B cell (primary cell): ENCODE results near the gene CHRM4. TPM values are rescaled to one million over a fixed set of nuclear protein-coding genes. Genes with fewer than 3 reads are reported as not detected.

Experiments
- ATAC-seq: fragments of 200-7000 bp; cut with Tn5 transposase; one replicate; pipeline ENCODE4 v1.10.0; 2021; ENCODE audit warnings: low read depth, mild to moderate bottlenecking, moderate number of reproducible peaks, moderate library complexity
- CTCF ChIA-PET: fragments of 350-600 bp; sonication (Branson Sonifier 250); formaldehyde crosslinking; loops from one replicate; lab custom pipeline; 2021; ENCODE audit warnings: antibody characterized with exemption, inconsistent platforms; lab: Charles Lee
- POLR2A ChIA-PET: fragments of 350-600 bp; sonication (Branson Sonifier 250); formaldehyde crosslinking; loops from one replicate; lab custom pipeline; 2021; ENCODE audit warnings: antibody characterized with exemption; lab: Charles Lee
- DNase-seq: peaks from one replicate; pipeline ENCODE4 v3.0.0; 2013
- H2AFZ ChIP-seq: 2 replicates; pipeline ENCODE4 v1.6.1; 2012; ENCODE audit warnings: mild to moderate bottlenecking, low read depth, low read length; ENCODE audit not compliant: insufficient read depth, poor library complexity, severe bottlenecking
- H3K27ac ChIP-seq, 2 donors: 1 replicate in 1 of 2; 2 replicates in 1 of 2; pipeline ENCODE4 v1.5.1; 2012 to 2013; ENCODE audit warnings: low read length in 2 of 2, mild to moderate bottlenecking in 2 of 2, moderate library complexity in 1 of 2
- H3K27me3 ChIP-seq, 4 experiments: fragments of 200-600 bp in 1 of 4; sonication (generic) in 1 of 4; replicated peaks in 1 of 4; 1 replicate in 2 of 4; 2 replicates in 2 of 4; pipeline versions ENCODE4 v1.6.1 to v1.7.0; 2013 to 2016; ENCODE audit warnings: low read length in 3 of 4, mild to moderate bottlenecking in 2 of 4, mixed read lengths in 1 of 4, moderate library complexity in 1 of 4; ENCODE audit not compliant: insufficient read depth in 4 of 4, control insufficient read depth in 3 of 4; ENCODE audit errors: control extremely low read depth in 1 of 4
- H3K36me3 ChIP-seq, 2 experiments: replicated peaks in 1 of 2; 1 replicate in 1 of 2; 2 replicates in 1 of 2; pipeline versions ENCODE4 v1.6.1 to v1.7.1; 2013; ENCODE audit warnings: low read length in 1 of 2; ENCODE audit not compliant: insufficient read depth in 2 of 2, control insufficient read depth in 1 of 2; ENCODE audit errors: control extremely low read depth in 1 of 2, extremely low read depth in 1 of 2
- H3K4me1 ChIP-seq, 2 donors: fragments of 200-600 bp in 1 of 2; sonication (generic) in 1 of 2; 1 replicate in 1 of 2; 2 replicates in 1 of 2; pipeline versions ENCODE4 v1.5.1 to v1.6.1; 2013 to 2017; ENCODE audit warnings: low read length in 2 of 2; ENCODE audit not compliant: control insufficient read depth in 2 of 2, insufficient read depth in 2 of 2
- H3K4me2 ChIP-seq: replicated peaks from 2 replicates; pipeline ENCODE3; 2012; ENCODE audit warnings: mild to moderate bottlenecking, low read depth, low read length; ENCODE audit not compliant: poor library complexity, severe bottlenecking
- H3K4me3 ChIP-seq, 5 experiments: fragments of 200-600 bp in 1 of 5; sonication (generic) in 1 of 5; 1 replicate in 3 of 5; 2 replicates in 2 of 5; pipeline versions ENCODE4 v1.5.1 to v1.7.0; 2011 to 2016; ENCODE audit warnings: low read length in 4 of 5, mild to moderate bottlenecking in 4 of 5, low read depth in 2 of 5, control low read depth in 1 of 5, moderate library complexity in 1 of 5; ENCODE audit not compliant: insufficient read depth in 1 of 5; ENCODE audit errors: control extremely low read depth in 1 of 5, extremely low read depth in 1 of 5
- H3K79me2 ChIP-seq: fragments of 200-600 bp; sonication (generic); one replicate; pipeline ENCODE4 v1.6.0; 2016; ENCODE audit warnings: low read length; ENCODE audit not compliant: control insufficient read depth, insufficient read depth
- H3K9ac ChIP-seq: fragments of 200-600 bp; sonication (generic); 2 replicates; pipeline ENCODE4 v1.6.1; 2017; ENCODE audit warnings: mild to moderate bottlenecking, low read length, moderate library complexity
- H3K9me3 ChIP-seq, 3 donors: one replicate each; pipeline versions ENCODE4 v1.6.1 to v1.7.1; 2013; ENCODE audit warnings: low read length in 2 of 3; ENCODE audit not compliant: control insufficient read depth in 2 of 3, insufficient read depth in 1 of 3; ENCODE audit errors: control extremely low read depth in 1 of 3
- H4K20me1 ChIP-seq: 2 replicates; pipeline ENCODE4 v1.6.0; 2012; ENCODE audit warnings: mild to moderate bottlenecking, low read length; ENCODE audit not compliant: insufficient read depth, control insufficient read depth, poor library complexity, severe bottlenecking
- H3K27ac Mint-ChIP-seq: one replicate; pipeline ENCODE4 v1.8.0; 2021; ENCODE audit warnings: mixed read lengths
- H3K27me3 Mint-ChIP-seq: one replicate; pipeline ENCODE4 v1.8.0; 2021; ENCODE audit warnings: mixed read lengths
- H3K4me1 Mint-ChIP-seq: one replicate; pipeline ENCODE4 v1.8.0; 2021; ENCODE audit warnings: mixed read lengths
- H3K4me3 Mint-ChIP-seq: one replicate; pipeline ENCODE4 v1.8.0; 2021; ENCODE audit warnings: mixed read lengths
- H3K9me3 Mint-ChIP-seq: one replicate; pipeline ENCODE4 v1.8.0; 2022; ENCODE audit warnings: mixed read lengths; ENCODE audit not compliant: insufficient read depth
- CTCF ChIP-seq: fragments of 200-600 bp; IDR thresholded peaks from one replicate; pipeline ENCODE4 v1.8.0; 2022; ENCODE audit warnings: antibody characterized with exemption, mild to moderate bottlenecking
- EZH2 ChIP-seq: IDR thresholded peaks from 2 replicates; pipeline ENCODE4 v1.6.1; 2012; ENCODE audit warnings: borderline replicate concordance, low read depth, mild to moderate bottlenecking, moderate library complexity, low read length; ENCODE audit not compliant: insufficient read depth, poor library complexity, severe bottlenecking
- WGBS: methylation state at CpG from one replicate; pipeline ENCODE4 v1.1.5; 2013; ENCODE audit warnings: missing lambda C conversion rate; ENCODE audit not compliant: insufficient coverage; 5-methylcytosine and 5-hydroxymethylcytosine counted together
- intact Hi-C: fragments of 100-400 bp; cut with micrococcal nuclease; formaldehyde crosslinking; loops from one replicate; pipeline ENCODE4 v1.10.0; 2022
- polyA plus RNA-seq: library from polyadenylated mRNA; depleted of rRNA; stranded (reverse); fragments of >200 nt; gene quantifications from 2 replicates; pipeline ENCODE4 v1.2.3, GENCODE V29; 2012
- total RNA-seq, 2 donors: library from RNA; stranded (reverse); fragments of 120-200 nt in 1 of 2; gene quantifications; 1 replicate in 1 of 2; 2 replicates in 1 of 2; pipeline versions ENCODE4 v1.2.3 to v1.2.4, GENCODE V29; 2013 to 2022

CHRM4 gene
- total and polyA plus RNA-seq, 2 donors (not counting 1 experiment from before 2014, with no cell fraction given), result 0.49 to 1.4 TPM

- no peak overlapping the region for H3K4me3 ChIP-seq
- TF ChIP-seq CTCF (no peak), EZH2 (no peak)
- H3K36me3 ChIP-seq, result peaks cover 2 to 58% of the 10 kb centered on the region in 2 experiments
- no peaks in the 10 kb centered on the region for H3K27me3 ChIP-seq
- Mint-ChIP-seq H3K9me3 (no peaks in the 10 kb centered on the region), H3K27ac (no peak overlapping the region), H3K4me1 (no peaks in the 10 kb centered on the region), H3K27me3 (no peaks in the 10 kb centered on the region), H3K4me3 (no peak overlapping the region)
- H3K27ac ChIP-seq, result no peak overlapping the region
- WGBS, result 63% methylated on average over 3 of the region's 3 CpGs
- H2AFZ ChIP-seq, result no peak overlapping the region
- no peaks in the 10 kb centered on the region for H3K9me3 ChIP-seq
- no peaks in the 10 kb centered on the region for H3K79me2 ChIP-seq
- H3K4me2 ChIP-seq, result no peak overlapping the region
- H3K9ac ChIP-seq, result no peak overlapping the region
- ChIA-PET POLR2A (no interaction called here), CTCF (no interaction called here)
- intact Hi-C loops, result no loop called here
- H3K4me1 ChIP-seq, result no peaks in the 10 kb centered on the region
- DNase-seq, result no peak
- no peak for ATAC-seq
- no peaks in the 10 kb centered on the region for H4K20me1 ChIP-seq
Measured at GRCh38 chr11:46414879-46415278, 23.3 kb upstream of the CHRM4 start.

GRCh38 chr11:46414466-46414796 lies 22.9 kb upstream of the CHRM4 start:
- DNase-seq (no peak), ATAC-seq (no peak)
- Histone ChIP-seq H3K4me2 (no peak overlapping the region), H3K79me2 (no peaks in the 10 kb centered on the region), H2AFZ (no peak overlapping the region), H3K27ac (no peak overlapping the region), H3K36me3 (peaks cover 2 to 62% of the 10 kb centered on the region in 2 experiments), H3K4me3 (no peak overlapping the region), H3K9me3 (no peaks in the 10 kb centered on the region), H3K4me1 (no peaks in the 10 kb centered on the region), H4K20me1 (no peaks in the 10 kb centered on the region), H3K9ac (no peak overlapping the region), H3K27me3 (no peaks in the 10 kb centered on the region)
- Mint-ChIP-seq H3K27ac (no peak overlapping the region), H3K4me3 (no peak overlapping the region), H3K27me3 (no peaks in the 10 kb centered on the region), H3K9me3 (no peaks in the 10 kb centered on the region), H3K4me1 (no peaks in the 10 kb centered on the region)
- ChIA-PET CTCF (no interaction called here), POLR2A (no interaction called here)
- 100% methylated on average over 3 of the region's 5 CpGs for WGBS
- intact Hi-C loops, result no loop called here
- TF ChIP-seq CTCF, result no peak
- no peak for TF ChIP-seq EZH2
